ENCODE results near the gene LIME1. TPM values are rescaled to one million over a fixed set of nuclear protein-coding genes. Genes with fewer than 3 reads are reported as not detected.

LIME1 gene
- total and polyA plus RNA-seq, 10 of the 15 experiments (the other 5 are each of a cell fraction or from before 2014, with no cell fraction given), result 0.35 to 154 (median 49.9) TPM

DNA sequence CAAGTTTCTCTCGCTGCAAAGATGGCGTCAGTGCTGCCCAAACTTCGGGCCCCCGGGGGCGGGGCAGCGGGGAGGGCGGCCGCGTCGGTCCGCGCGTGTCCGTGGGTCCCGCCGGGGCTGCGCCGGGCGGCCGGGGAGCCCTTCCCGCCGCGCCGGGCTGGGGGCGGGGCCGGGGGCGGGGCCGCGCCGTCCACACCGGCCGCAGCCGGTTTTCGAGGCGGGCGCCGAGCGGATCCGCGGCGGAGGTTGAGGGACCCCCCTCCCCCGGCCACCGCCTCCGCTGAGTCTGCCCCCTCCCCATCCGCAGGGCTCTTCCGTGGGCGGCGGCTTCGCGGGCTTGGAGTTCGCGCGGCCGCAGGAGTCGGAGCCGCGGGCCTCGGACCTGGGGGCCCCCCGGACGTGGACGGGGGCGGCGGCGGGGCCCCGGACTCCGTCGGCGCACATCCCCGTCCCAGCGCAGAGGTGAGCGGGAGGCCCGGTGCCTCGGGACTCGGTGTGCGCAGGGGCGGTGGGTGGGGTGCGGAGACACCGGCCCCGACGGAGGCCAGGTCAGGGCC, 3.7 kb downstream of the LIME1 start:
- no TSS peak for BruUV-seq (replicated peaks)
- Histone ChIP-seq H3K4me3 (peak overlapping the region; percentile 76), H3K4me2 (ENCODE audit: control insufficient read depth, insufficient read depth) (peak overlapping the region; percentile 90), H3K27ac (ENCODE audit: control insufficient read depth, insufficient read depth) (peak overlapping the region; percentile 72), H2AFZ (ENCODE audit: control insufficient read depth, low read depth, low read length) (peak overlapping the region; percentile 37), H3K79me2 (ENCODE audit: control insufficient read depth, insufficient read depth, low read length) (peaks cover 17% of the 10 kb centered on the region), H3K36me3 (ENCODE audit: control insufficient read depth in 2 of 2, insufficient read depth in 2 of 2, low read length in 1 of 2) (peaks cover 5 to 12% of the 10 kb centered on the region in 2 experiments; a peak in 3 of 4 replicates), H3K27me3 (replicated peaks in 1 of 2; ENCODE audit: control insufficient read depth in 2 of 2, insufficient read depth in 2 of 2, low read length in 1 of 2) (no peaks in the 10 kb centered on the region), H3K4me1 (ENCODE audit: control insufficient read depth, insufficient read depth, low read length) (peaks cover 33% of the 10 kb centered on the region), H3K9me3 (replicated peaks; ENCODE audit: control insufficient read depth, insufficient read depth, low read length) (no peaks in the 10 kb centered on the region), H4K20me1 (ENCODE audit: control insufficient read depth, insufficient read depth) (no peaks in the 10 kb centered on the region), H3K9ac (ENCODE audit: control insufficient read depth, insufficient read depth, low read length) (peak overlapping the region; percentile 77)
- intact Hi-C loops (cut with micrococcal nuclease; ENCODE audit: unreplicated experiment) (no loop called here), in situ Hi-C loops (cut with MboI) (no loop called here)
- ChIA-PET RAD21 (ENCODE audit: unreplicated experiment) (interaction anchor here (0.9 to 1.6 kb wide), 3 partner anchors 33 to 203 kb away, joined by 3 to 6 read pairs (median 5); partner anchors contain the start of genes ARFRP1, PTK6 and ZGPAT), POLR2A (no interaction called here), SMC1A (ENCODE audit: uncharacterized antibody, unreplicated experiment) (interaction anchor here (0.7 to 1.7 kb wide), 3 partner anchors 21 to 40 kb away, joined by 3 to 6 read pairs (median 5); partner anchors contain the start of genes ARFRP1 and ZGPAT), CTCF (interaction anchor here (1.5 kb wide), 2 partner anchors 33 to 46 kb away, joined by 4 to 5 read pairs; no protein-coding TSS in a partner anchor)
- TF ChIP-seq KDM1A (IDR thresholded peaks at IDR 0.05; ENCODE audit: borderline replicate concordance) (no peak), LARP7 (IDR thresholded peaks at IDR 0.05) (peak; percentile 61; the same call in 1 of the 2 replicates), IKZF1 (conservative IDR thresholded peaks at IDR 0.05) (peak; percentile 64), EGR1 (IDR thresholded peaks at IDR 0.05; ENCODE audit: borderline replicate concordance in 1 of 2, low read depth in 2 of 2, low read length in 2 of 2) (peak in 1 of 2 experiments; percentile 75; a peak in 2 of 3 replicates), BHLHE40 (IDR thresholded peaks at IDR 0.05; ENCODE audit: borderline replicate concordance in 1 of 2, low read depth in 2 of 2, low read length in 1 of 2) (peak in 1 of 2 experiments; percentile 29; a peak in 1 of 4 replicates), ZSCAN29 (IDR thresholded peaks at IDR 0.05) (peak; percentile 87; the same call in 1 of the 2 replicates), DPF2 (IDR thresholded peaks at IDR 0.05) (0 out of 2 replicates have a peak, but pooled peaks have one; percentile 40), ZNF687 (IDR thresholded peaks at IDR 0.05) (0 out of 2 replicates have a peak, but pooled peaks have one; percentile 19), YY1 (IDR thresholded peaks at IDR 0.05; ENCODE audit: low read depth, low read length) (peak; percentile 88), POLR2A (IDR thresholded peaks at IDR 0.05; ENCODE audit: low read depth, low read length) (peak; percentile 66), BACH1 (IDR thresholded peaks at IDR 0.05; ENCODE audit: borderline replicate concordance) (peak; percentile 89), HCFC1 (IDR thresholded peaks at IDR 0.05; ENCODE audit: low read length) (no peak), E2F8 (IDR thresholded peaks at IDR 0.05; ENCODE audit: low read depth, partially characterized antibody) (no peak)
- no peak for DNase-seq (ENCODE audit: low read depth, low spot score)
- ATAC-seq, result no peak
- no peak for FAIRE-seq
- 1% methylated on average over 26 of the region's 80 CpGs for WGBS (ENCODE audit: insufficient coverage, insufficient replicate concordance, low lambda C conversion rate, missing lambda C conversion rate)

All from GM12878 (cell line).